ENCODE measurements around the gene RASSF8.
"Not testable (repeated sequence)": the region's sequence is repeated elsewhere in the genome, so short reads cannot be mapped to it uniquely, and the experiment has no call there.

RASSF8 gene

GRCh38 chr12:26030371-26030770, 71.9 kb downstream of the RASSF8 start:
- no peak for DNase-seq

- DNase-seq = no peak
Measured at GRCh38 chr12:26031318-26031717, 72.8 kb downstream of the RASSF8 start.

GRCh38 chr12:26031827-26032226, 73.3 kb downstream of the RASSF8 start:
- DNase-seq = no peak

- DNase-seq = no peak
Measured at GRCh38 chr12:26032290-26032689, 73.8 kb downstream of the RASSF8 start.

GRCh38 chr12:26032719-26033241, 74.3 kb downstream of the RASSF8 start:
- DNase-seq = no peak

GRCh38 chr12:26034371-26035142, 76.1 kb downstream of the RASSF8 start:
- no peak for DNase-seq

- no peak for DNase-seq
Measured at GRCh38 chr12:26036877-26037276, 78.4 kb downstream of the RASSF8 start.

- DNase-seq = no peak
Measured at GRCh38 chr12:26037615-26038220, 79.2 kb downstream of the RASSF8 start.

GRCh38 chr12:26042645-26043044, 84.2 kb downstream of the RASSF8 start:
- no peak for DNase-seq

GRCh38 chr12:26043135-26044006, 84.9 kb downstream of the RASSF8 start:
- DNase-seq = no peak

- DNase-seq = no peak
Measured at GRCh38 chr12:26044007-26044394, 85.5 kb downstream of the RASSF8 start.

- no peak for DNase-seq
Measured at GRCh38 chr12:26044592-26044991, 86.1 kb downstream of the RASSF8 start.

- no peak for DNase-seq
Measured at GRCh38 chr12:26046203-26046602, 87.7 kb downstream of the RASSF8 start.

- DNase-seq = no peak
Measured at GRCh38 chr12:26046906-26047305, 88.4 kb downstream of the RASSF8 start.

- DNase-seq = no peak
Measured at GRCh38 chr12:26047401-26048226, 89.1 kb downstream of the RASSF8 start.

GRCh38 chr12:26052652-26053051, 94.2 kb downstream of the RASSF8 start:
- DNase-seq = no peak

GRCh38 chr12:26054383-26054782, 95.9 kb downstream of the RASSF8 start:
- no peak for DNase-seq

GRCh38 chr12:26055087-26055486, 96.6 kb downstream of the RASSF8 start:
- DNase-seq = no peak

- no peak for DNase-seq
Measured at GRCh38 chr12:26056335-26056734, 97.9 kb downstream of the RASSF8 start.

GRCh38 chr12:26057271-26057670, 98.8 kb downstream of the RASSF8 start:
- not testable (repeated sequence) for DNase-seq

GRCh38 chr12:26058308-26058707, 99.8 kb downstream of the RASSF8 start:
- DNase-seq = peak; percentile 30

GRCh38 chr12:26058818-26059217, 100.3 kb downstream of the RASSF8 start:
- no peak for DNase-seq

- DNase-seq = no peak
Measured at GRCh38 chr12:26062006-26062405, 103.5 kb downstream of the RASSF8 start.

Measured in hematopoietic multipotent progenitor cell treated with erythropoietin and hydrocortisone succinate and interleukin-3 and kit ligand, for 4 days (in vitro differentiated cells).